ENCODE results near the gene ALX4. TPM values are rescaled to one million over a fixed set of nuclear protein-coding genes. Genes with fewer than 3 reads are reported as not detected.

ALX4 gene
- total RNA-seq, 4 donors from 2014 or later: 0.26 to 2.5 (median 0.73) TPM; not detected in 1

- H3K4me3 ChIP-seq: no peak overlapping the region
- H3K9me3 ChIP-seq: no peaks in the 10 kb centered on the region
- H3K4me1 ChIP-seq: peaks cover 0 to 15% of the 10 kb centered on the region in 2 donors
- DNase-seq: no peak
- intact Hi-C loops (cut with DNase I; ENCODE audit: low total_unique reads): no loop called here
- H3K36me3 ChIP-seq: no peaks in the 10 kb centered on the region
- H3K27me3 ChIP-seq: peaks cover 4 to 41% of the 10 kb centered on the region in 2 donors
- no peak for TF ChIP-seq CTCF (IDR thresholded peaks at IDR 0.05)
- TF ChIP-seq POLR2A (IDR thresholded peaks at IDR 0.05): no peak
- no peak overlapping the region for H3K27ac ChIP-seq
Measured at GRCh38 chr11:44314733-44315132, 4.8 kb upstream of the ALX4 start.

- Histone ChIP-seq H3K36me3 (no peaks in the 10 kb centered on the region), H3K9me3 (no peaks in the 10 kb centered on the region), H3K27me3 (peaks cover 4 to 41% of the 10 kb centered on the region in 2 donors), H3K4me1 (peaks cover 0 to 23% of the 10 kb centered on the region in 2 donors), H3K4me3 (no peak overlapping the region), H3K27ac (no peak overlapping the region)
- intact Hi-C loops (cut with DNase I; ENCODE audit: low total_unique reads): no loop called here
- TF ChIP-seq POLR2A (IDR thresholded peaks at IDR 0.05) (no peak), CTCF (IDR thresholded peaks at IDR 0.05) (no peak)
- no peak for DNase-seq
Measured at GRCh38 chr11:44313761-44314489, 4.0 kb upstream of the ALX4 start.

- Histone ChIP-seq H3K4me1 (peaks cover 0 to 26% of the 10 kb centered on the region in 2 donors), H3K36me3 (no peaks in the 10 kb centered on the region), H3K27ac (no peak overlapping the region), H3K9me3 (no peaks in the 10 kb centered on the region), H3K4me3 (no peak overlapping the region), H3K27me3 (peaks cover 4 to 41% of the 10 kb centered on the region in 2 donors)
- no peak for TF ChIP-seq POLR2A (IDR thresholded peaks at IDR 0.05)
- TF ChIP-seq CTCF (IDR thresholded peaks at IDR 0.05): no peak
- intact Hi-C loops (cut with DNase I; ENCODE audit: low total_unique reads): no loop called here
- no peak for DNase-seq
Measured at GRCh38 chr11:44312876-44313275, 2.9 kb upstream of the ALX4 start.

GRCh38 chr11:44311339-44312261, 1.7 kb upstream of the ALX4 start:
- Histone ChIP-seq H3K4me1 (peaks cover 0 to 23% of the 10 kb centered on the region in 2 donors), H3K36me3 (no peaks in the 10 kb centered on the region), H3K27ac (no peak overlapping the region), H3K27me3 (peaks cover 4 to 41% of the 10 kb centered on the region in 2 donors), H3K4me3 (no peak overlapping the region), H3K9me3 (no peaks in the 10 kb centered on the region)
- no peak for TF ChIP-seq POLR2A (IDR thresholded peaks at IDR 0.05)
- no peak for TF ChIP-seq CTCF (IDR thresholded peaks at IDR 0.05)
- DNase-seq: no peak
- intact Hi-C loops (cut with DNase I; ENCODE audit: low total_unique reads): no loop called here

All from uterus (tissue), 4 donors.